DND-41 (cell line): ENCODE results near the gene EPB41.
"Not testable (repeated sequence)": the region's sequence is repeated elsewhere in the genome, so short reads cannot be mapped to it uniquely, and the experiment has no call there.

Source experiments
- ATAC-seq: fragments of 200-7000 bp; cut with Tn5 transposase; 3 replicates; pipeline ENCODE4 v1.9.1; 2021; ENCODE audit warnings: low read depth; ENCODE audit not compliant: insufficient read depth
- DNase-seq: peaks from one replicate; pipeline ENCODE4 v3.0.0-alpha.2; 2020
- H2AFZ ChIP-seq: 2 replicates; pipeline ENCODE4 v1.6.0; 2012; ENCODE audit warnings: low read depth, low read length
- H3K27ac ChIP-seq: 2 replicates; pipeline ENCODE4 v1.5.1; 2012; ENCODE audit warnings: low read length, inconsistent platforms
- H3K27me3 ChIP-seq: fragments of 200-600 bp; sonication (generic); 2 replicates; pipeline ENCODE4 v1.6.0; 2012; ENCODE audit warnings: low read length, mild to moderate bottlenecking, inconsistent platforms; ENCODE audit not compliant: insufficient read depth, poor library complexity
- H3K36me3 ChIP-seq: 2 replicates; pipeline ENCODE4 v1.5.1; 2012; ENCODE audit warnings: low read length, inconsistent platforms; ENCODE audit not compliant: insufficient read depth
- H3K4me1 ChIP-seq: 2 replicates; pipeline ENCODE4 v1.5.1; 2012; ENCODE audit warnings: mild to moderate bottlenecking, low read length; ENCODE audit not compliant: insufficient read depth
- H3K4me2 ChIP-seq: 2 replicates; pipeline ENCODE4 v1.6.0; 2012; ENCODE audit warnings: mild to moderate bottlenecking, moderate library complexity, low read length, inconsistent platforms; ENCODE audit not compliant: insufficient read depth
- H3K4me3 ChIP-seq, 2 experiments: fragments of 200-600 bp in 1 of 2; shearing (Covaris generic) in 1 of 2; 2 replicates each; pipeline ENCODE4 v1.5.1; 2012 to 2016; ENCODE audit warnings: inconsistent platforms in 2 of 2, low read length in 2 of 2, mild to moderate bottlenecking in 2 of 2, low read depth in 1 of 2, moderate library complexity in 1 of 2
- H3K79me2 ChIP-seq: 2 replicates; pipeline ENCODE4 v1.6.0; 2012; ENCODE audit warnings: low read length, inconsistent platforms; ENCODE audit not compliant: insufficient read depth
- H3K9ac ChIP-seq: 2 replicates; pipeline ENCODE4 v1.6.0; 2012; ENCODE audit warnings: low read depth, mild to moderate bottlenecking, inconsistent platforms, low read length, moderate library complexity
- H3K9me3 ChIP-seq: 2 replicates; pipeline ENCODE4 v1.5.1; 2012; ENCODE audit warnings: low read length, moderate library complexity, mild to moderate bottlenecking, inconsistent platforms; ENCODE audit not compliant: insufficient read depth, severe bottlenecking
- H4K20me1 ChIP-seq: 2 replicates; pipeline ENCODE4 v1.6.0; 2012; ENCODE audit warnings: low read length; ENCODE audit not compliant: insufficient read depth
- CTCF ChIP-seq: IDR thresholded peaks from 2 replicates; pipeline ENCODE4 v1.5.1; 2012; ENCODE audit warnings: borderline replicate concordance, low read length, moderate library complexity, mild to moderate bottlenecking; ENCODE audit not compliant: poor library complexity, severe bottlenecking; ENCODE audit errors: extremely low read depth
- EZH2 ChIP-seq: IDR thresholded peaks from 3 replicates; pipeline ENCODE4 v1.6.1; 2012; ENCODE audit warnings: borderline replicate concordance, low read depth, mild to moderate bottlenecking, moderate library complexity, low read length, inconsistent platforms; ENCODE audit not compliant: severe bottlenecking

The EPB41 gene

GRCh38 chr1:28935293-28935692 lies 20.9 kb downstream of the EPB41 start:
- H3K9ac ChIP-seq: no peak overlapping the region
- H3K27me3 ChIP-seq: no peaks in the 10 kb centered on the region
- peaks cover 92% of the 10 kb centered on the region for H3K79me2 ChIP-seq
- TF ChIP-seq CTCF: no peak
- no peak for TF ChIP-seq EZH2
- no peak overlapping the region for H3K4me2 ChIP-seq
- no peak overlapping the region for H3K27ac ChIP-seq
- H3K9me3 ChIP-seq: no peaks in the 10 kb centered on the region
- no peak overlapping the region for H2AFZ ChIP-seq
- no peak overlapping the region for H3K4me3 ChIP-seq
- H3K4me1 ChIP-seq: 0 out of 2 replicates have a peak, but pooled peaks cover 3% of the 10 kb centered on the region
- no peaks in the 10 kb centered on the region for H3K36me3 ChIP-seq
- DNase-seq (no peak), ATAC-seq (no peak)
- H4K20me1 ChIP-seq: peaks cover 24% of the 10 kb centered on the region; the same call in 1 of the 2 replicates

- H3K27me3 ChIP-seq: no peaks in the 10 kb centered on the region
- no peak overlapping the region for H2AFZ ChIP-seq
- H3K4me3 ChIP-seq: no peak overlapping the region
- peaks cover 91% of the 10 kb centered on the region for H3K79me2 ChIP-seq
- DNase-seq (no peak), ATAC-seq (no peak)
- H3K9me3 ChIP-seq: no peaks in the 10 kb centered on the region
- H4K20me1 ChIP-seq: peaks cover 24% of the 10 kb centered on the region; the same call in 1 of the 2 replicates
- no peak overlapping the region for H3K4me2 ChIP-seq
- no peaks in the 10 kb centered on the region for H3K36me3 ChIP-seq
- no peak overlapping the region for H3K9ac ChIP-seq
- TF ChIP-seq EZH2 (no peak), CTCF (no peak)
- H3K27ac ChIP-seq: no peak overlapping the region
- H3K4me1 ChIP-seq: 0 out of 2 replicates have a peak, but pooled peaks cover 3% of the 10 kb centered on the region
Measured at GRCh38 chr1:28936094-28936493, 21.7 kb downstream of the EPB41 start.

GRCh38 chr1:28936528-28936927 lies 22.2 kb downstream of the EPB41 start:
- no peak for TF ChIP-seq EZH2
- no peak for TF ChIP-seq CTCF
- 0 out of 2 replicates have a peak, but pooled peaks cover 3% of the 10 kb centered on the region for H3K4me1 ChIP-seq
- H3K9me3 ChIP-seq: no peaks in the 10 kb centered on the region
- H3K36me3 ChIP-seq: no peaks in the 10 kb centered on the region
- H3K79me2 ChIP-seq: peaks cover 91% of the 10 kb centered on the region
- no peak overlapping the region for H3K4me3 ChIP-seq
- H2AFZ ChIP-seq: no peak overlapping the region
- H3K4me2 ChIP-seq: no peak overlapping the region
- peaks cover 24% of the 10 kb centered on the region; the same call in 1 of the 2 replicates for H4K20me1 ChIP-seq
- DNase-seq (no peak), ATAC-seq (no peak)
- H3K27me3 ChIP-seq: no peaks in the 10 kb centered on the region
- H3K9ac ChIP-seq: no peak overlapping the region
- H3K27ac ChIP-seq: no peak overlapping the region

GRCh38 chr1:28943581-28943980 lies 29.2 kb downstream of the EPB41 start:
- H3K4me2 ChIP-seq, ATAC-seq, H2AFZ ChIP-seq, H3K4me1 ChIP-seq, H3K36me3 ChIP-seq, H3K9ac ChIP-seq, DNase-seq, H3K27ac ChIP-seq, H3K9me3 ChIP-seq, H3K27me3 ChIP-seq, H3K4me3 ChIP-seq: not testable (repeated sequence)
- peaks cover 11% of the 10 kb centered on the region; the same call in 1 of the 2 replicates for H4K20me1 ChIP-seq
- peaks cover 75% of the 10 kb centered on the region for H3K79me2 ChIP-seq
